ENCODE data around the gene PCGF3.

PCGF3 gene

GRCh38 chr4:726235-726787, 20.7 kb downstream of the PCGF3 start:
- Histone ChIP-seq H3K9ac (ENCODE audit: low read length) (no peak overlapping the region), H3K56ac (ENCODE audit: low read length) (no peak overlapping the region), H2BK15ac (replicated peaks; ENCODE audit: low read depth) (no peak overlapping the region), H3K27ac (ENCODE audit: low read depth, low read length) (no peak overlapping the region), H4K8ac (ENCODE audit: low read depth, low read length) (no peak overlapping the region), H4K5ac (ENCODE audit: low read length) (no peak overlapping the region), H3K4ac (ENCODE audit: low read depth, low read length) (no peak overlapping the region), H3K23ac (ENCODE audit: low read length) (no peak overlapping the region), H2BK120ac (ENCODE audit: low read depth, low read length) (no peak overlapping the region), H3K4me1 (ENCODE audit: control insufficient read depth, low read depth, low read length) (no peaks in the 10 kb centered on the region), H3K18ac (ENCODE audit: low read length) (no peak overlapping the region), H2AK5ac (ENCODE audit: low read length) (no peak overlapping the region), H3K79me1 (ENCODE audit: low read length) (peaks cover 29% of the 10 kb centered on the region), H3K79me2 (ENCODE audit: control insufficient read depth, insufficient read depth, low read length) (peaks cover 50% of the 10 kb centered on the region), H3K4me2 (ENCODE audit: low read length) (no peak overlapping the region), H2BK5ac (ENCODE audit: low read length) (no peak overlapping the region), H3K27me3 (ENCODE audit: insufficient read depth, low read length, poor library complexity) (no peaks in the 10 kb centered on the region), H3K4me3 (ENCODE audit: low read length) (no peak overlapping the region), H3K36me3 (ENCODE audit: control insufficient read depth, insufficient read depth, low read length) (peaks cover 3% of the 10 kb centered on the region)
- no CpG with 5 or more reads among the region's 16 CpGs for WGBS (ENCODE audit: extremely low coverage, insufficient coverage, low lambda C conversion rate)
- no peak for DNase-seq

DNA sequence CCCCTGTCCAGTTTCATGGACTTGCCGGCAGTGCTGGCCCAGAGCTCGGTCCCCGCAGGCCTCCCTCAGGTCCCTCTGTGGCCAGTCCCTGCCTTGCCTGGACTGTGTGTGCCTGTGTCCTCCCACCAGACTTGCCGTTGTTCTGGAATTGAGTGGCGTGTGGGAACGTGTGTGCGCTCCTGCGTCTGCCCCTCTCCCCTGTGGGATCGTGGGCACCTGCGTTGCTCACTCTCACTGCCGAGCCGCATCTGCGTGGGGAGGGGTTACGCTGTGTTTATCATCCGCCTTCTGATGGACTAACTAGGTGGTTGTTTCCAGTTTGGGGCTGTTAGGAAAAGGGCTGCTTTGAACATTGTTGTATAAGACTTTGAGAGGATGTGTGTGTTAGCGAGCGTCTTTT, 21.2 kb downstream of the PCGF3 start:
- H3K36me3 ChIP-seq (ENCODE audit: control insufficient read depth, insufficient read depth, low read length), result peaks cover 3% of the 10 kb centered on the region
- no peak overlapping the region for H4K8ac ChIP-seq (ENCODE audit: low read depth, low read length)
- no peaks in the 10 kb centered on the region for H3K4me1 ChIP-seq (ENCODE audit: control insufficient read depth, low read depth, low read length)
- DNase-seq, result no peak
- H3K79me1 ChIP-seq (ENCODE audit: low read length), result peaks cover 27% of the 10 kb centered on the region
- H3K9ac ChIP-seq (ENCODE audit: low read length), result no peak overlapping the region
- peaks cover 45% of the 10 kb centered on the region for H3K79me2 ChIP-seq (ENCODE audit: control insufficient read depth, insufficient read depth, low read length)
- no peak overlapping the region for H3K23ac ChIP-seq (ENCODE audit: low read length)
- no peak overlapping the region for H2BK15ac ChIP-seq (replicated peaks; ENCODE audit: low read depth)
- no peak overlapping the region for H3K4me3 ChIP-seq (ENCODE audit: low read length)
- no CpG with 5 or more reads among the region's 17 CpGs for WGBS (ENCODE audit: extremely low coverage, insufficient coverage, low lambda C conversion rate)
- no peaks in the 10 kb centered on the region for H3K27me3 ChIP-seq (ENCODE audit: insufficient read depth, low read length, poor library complexity)
- no peak overlapping the region for H3K4ac ChIP-seq (ENCODE audit: low read depth, low read length)
- no peak overlapping the region for H3K27ac ChIP-seq (ENCODE audit: low read depth, low read length)
- H2BK120ac ChIP-seq (ENCODE audit: low read depth, low read length), result no peak overlapping the region
- H2BK5ac ChIP-seq (ENCODE audit: low read length), result no peak overlapping the region
- no peak overlapping the region for H3K56ac ChIP-seq (ENCODE audit: low read length)
- H3K4me2 ChIP-seq (ENCODE audit: low read length), result no peak overlapping the region
- H3K18ac ChIP-seq (ENCODE audit: low read length), result no peak overlapping the region
- H4K5ac ChIP-seq (ENCODE audit: low read length), result no peak overlapping the region
- H2AK5ac ChIP-seq (ENCODE audit: low read length), result no peak overlapping the region

DNA sequence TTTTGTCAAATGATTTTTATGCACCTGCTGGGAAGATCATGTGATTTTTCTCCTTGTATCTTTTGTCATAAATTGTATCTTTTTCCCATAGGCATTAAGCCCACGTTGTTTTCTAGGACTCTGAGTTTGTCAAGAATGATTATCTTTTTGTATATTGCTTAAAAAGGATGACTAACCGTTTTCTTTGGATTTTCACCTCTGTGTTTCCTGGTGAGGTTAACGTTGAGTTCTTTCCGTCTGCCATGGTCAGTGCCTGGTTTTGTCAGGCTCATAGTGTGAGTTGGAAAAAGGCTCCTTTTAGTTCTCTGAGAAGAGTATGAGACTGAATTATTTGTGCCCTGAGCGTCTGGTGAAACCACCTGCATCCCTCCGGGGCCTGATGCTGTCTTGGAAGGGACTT, 21.9 kb downstream of the PCGF3 start:
- no peaks in the 10 kb centered on the region for H3K27me3 ChIP-seq (ENCODE audit: insufficient read depth, low read length, poor library complexity)
- H4K8ac ChIP-seq (ENCODE audit: low read depth, low read length), result no peak overlapping the region
- H3K23ac ChIP-seq (ENCODE audit: low read length), result no peak overlapping the region
- H4K5ac ChIP-seq (ENCODE audit: low read length), result no peak overlapping the region
- H3K79me1 ChIP-seq (ENCODE audit: low read length), result peaks cover 23% of the 10 kb centered on the region
- peaks cover 2% of the 10 kb centered on the region for H3K36me3 ChIP-seq (ENCODE audit: control insufficient read depth, insufficient read depth, low read length)
- H3K4me3 ChIP-seq (ENCODE audit: low read length), result no peak overlapping the region
- no peak overlapping the region for H3K56ac ChIP-seq (ENCODE audit: low read length)
- no peak overlapping the region for H3K4ac ChIP-seq (ENCODE audit: low read depth, low read length)
- no peak overlapping the region for H3K27ac ChIP-seq (ENCODE audit: low read depth, low read length)
- WGBS (ENCODE audit: extremely low coverage, insufficient coverage, low lambda C conversion rate), result no CpG with 5 or more reads among the region's 6 CpGs
- H3K4me2 ChIP-seq (ENCODE audit: low read length), result no peak overlapping the region
- no peak overlapping the region for H3K9ac ChIP-seq (ENCODE audit: low read length)
- H3K79me2 ChIP-seq (ENCODE audit: control insufficient read depth, insufficient read depth, low read length), result peaks cover 41% of the 10 kb centered on the region
- no peak overlapping the region for H2BK5ac ChIP-seq (ENCODE audit: low read length)
- no peak overlapping the region for H2BK120ac ChIP-seq (ENCODE audit: low read depth, low read length)
- no peak overlapping the region for H2AK5ac ChIP-seq (ENCODE audit: low read length)
- no peak overlapping the region for H3K18ac ChIP-seq (ENCODE audit: low read length)
- no peaks in the 10 kb centered on the region for H3K4me1 ChIP-seq (ENCODE audit: control insufficient read depth, low read depth, low read length)
- no peak overlapping the region for H2BK15ac ChIP-seq (replicated peaks; ENCODE audit: low read depth)
- DNase-seq, result no peak

DNA sequence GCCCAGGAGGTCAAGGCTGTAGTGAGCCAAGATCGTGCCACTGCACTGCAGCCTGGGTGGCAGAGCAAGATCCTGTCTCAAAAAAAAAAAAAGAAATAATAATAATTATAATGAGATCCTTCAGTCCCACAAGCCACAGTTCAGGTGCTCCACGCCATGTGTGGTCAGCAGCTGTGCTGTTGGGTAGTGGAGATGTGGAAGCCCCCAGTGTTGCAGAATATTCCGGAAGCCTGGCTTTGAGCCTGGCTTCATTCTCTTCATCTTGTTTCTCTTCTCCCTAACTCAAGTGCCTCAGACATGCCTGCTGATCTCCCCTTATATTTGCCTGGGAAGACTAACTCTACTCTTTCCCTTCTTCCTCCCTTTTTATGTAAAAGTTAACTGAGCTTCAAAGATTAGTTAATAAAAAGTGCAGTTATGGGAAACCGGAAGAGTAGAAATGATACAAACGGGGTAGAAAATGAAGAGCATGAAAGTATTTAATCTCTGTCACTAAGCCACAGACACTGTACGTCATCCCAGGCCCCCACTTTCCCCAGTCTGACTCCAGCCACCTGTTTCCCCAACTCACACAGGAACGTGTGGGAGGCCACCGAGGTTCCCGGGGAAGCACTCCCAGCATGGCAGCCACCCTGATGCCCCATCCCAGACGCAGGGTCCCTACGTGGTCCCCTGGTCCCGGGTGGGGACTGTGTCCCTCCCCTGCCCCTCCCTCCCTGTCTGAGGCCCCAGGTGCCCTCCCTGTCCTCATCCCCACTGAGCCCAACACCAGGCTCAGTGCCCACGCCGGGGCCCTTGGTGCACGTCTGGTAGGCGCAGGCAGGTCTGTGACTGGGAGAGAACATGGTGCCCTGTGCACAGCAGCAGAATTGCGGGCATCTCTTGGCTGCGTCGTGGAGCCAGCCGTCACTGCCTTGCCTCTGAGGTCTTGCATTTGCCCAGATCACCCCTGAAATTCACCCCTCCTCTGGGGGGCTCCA, 24.0 kb downstream of the PCGF3 start:
- H3K4me1 ChIP-seq (ENCODE audit: control insufficient read depth, low read depth, low read length), result no peaks in the 10 kb centered on the region
- no peak overlapping the region for H3K18ac ChIP-seq (ENCODE audit: low read length)
- no peak overlapping the region for H2BK5ac ChIP-seq (ENCODE audit: low read length)
- H3K79me1 ChIP-seq (ENCODE audit: low read length), result peaks cover 16% of the 10 kb centered on the region
- no peak overlapping the region for H3K27ac ChIP-seq (ENCODE audit: low read depth, low read length)
- no peak overlapping the region for H4K5ac ChIP-seq (ENCODE audit: low read length)
- no peak overlapping the region for H3K4me2 ChIP-seq (ENCODE audit: low read length)
- H3K56ac ChIP-seq (ENCODE audit: low read length), result no peak overlapping the region
- WGBS (ENCODE audit: extremely low coverage, insufficient coverage, low lambda C conversion rate), result no CpG with 5 or more reads among the region's 20 CpGs
- H2BK120ac ChIP-seq (ENCODE audit: low read depth, low read length), result no peak overlapping the region
- DNase-seq, result no peak
- no peak overlapping the region for H3K23ac ChIP-seq (ENCODE audit: low read length)
- H3K79me2 ChIP-seq (ENCODE audit: control insufficient read depth, insufficient read depth, low read length), result peaks cover 27% of the 10 kb centered on the region
- H3K4ac ChIP-seq (ENCODE audit: low read depth, low read length), result no peak overlapping the region
- H3K27me3 ChIP-seq (ENCODE audit: insufficient read depth, low read length, poor library complexity), result no peaks in the 10 kb centered on the region
- no peak overlapping the region for H4K8ac ChIP-seq (ENCODE audit: low read depth, low read length)
- H3K9ac ChIP-seq (ENCODE audit: low read length), result no peak overlapping the region
- no peak overlapping the region for H2AK5ac ChIP-seq (ENCODE audit: low read length)
- H2BK15ac ChIP-seq (replicated peaks; ENCODE audit: low read depth), result no peak overlapping the region
- no peak overlapping the region for H3K4me3 ChIP-seq (ENCODE audit: low read length)
- peaks cover 9% of the 10 kb centered on the region for H3K36me3 ChIP-seq (ENCODE audit: control insufficient read depth, insufficient read depth, low read length)

GRCh38 chr4:730511-730910, 24.9 kb downstream of the PCGF3 start:
- no peak overlapping the region for H4K8ac ChIP-seq (ENCODE audit: low read depth, low read length)
- H3K4ac ChIP-seq (ENCODE audit: low read depth, low read length), result no peak overlapping the region
- no peak for DNase-seq
- H3K9ac ChIP-seq (ENCODE audit: low read length), result no peak overlapping the region
- no peak overlapping the region for H3K4me2 ChIP-seq (ENCODE audit: low read length)
- H2BK5ac ChIP-seq (ENCODE audit: low read length), result no peak overlapping the region
- no peaks in the 10 kb centered on the region for H3K27me3 ChIP-seq (ENCODE audit: insufficient read depth, low read length, poor library complexity)
- H3K79me2 ChIP-seq (ENCODE audit: control insufficient read depth, insufficient read depth, low read length), result peaks cover 22% of the 10 kb centered on the region
- no peak overlapping the region for H4K5ac ChIP-seq (ENCODE audit: low read length)
- H3K36me3 ChIP-seq (ENCODE audit: control insufficient read depth, insufficient read depth, low read length), result peaks cover 13% of the 10 kb centered on the region
- no peak overlapping the region for H2AK5ac ChIP-seq (ENCODE audit: low read length)
- H2BK120ac ChIP-seq (ENCODE audit: low read depth, low read length), result no peak overlapping the region
- H3K27ac ChIP-seq (ENCODE audit: low read depth, low read length), result no peak overlapping the region
- no peak overlapping the region for H3K23ac ChIP-seq (ENCODE audit: low read length)
- H3K4me3 ChIP-seq (ENCODE audit: low read length), result no peak overlapping the region
- no peak overlapping the region for H2BK15ac ChIP-seq (replicated peaks; ENCODE audit: low read depth)
- H3K4me1 ChIP-seq (ENCODE audit: control insufficient read depth, low read depth, low read length), result no peaks in the 10 kb centered on the region
- no peak overlapping the region for H3K18ac ChIP-seq (ENCODE audit: low read length)
- H3K56ac ChIP-seq (ENCODE audit: low read length), result no peak overlapping the region
- H3K79me1 ChIP-seq (ENCODE audit: low read length), result peaks cover 11% of the 10 kb centered on the region
- WGBS (ENCODE audit: extremely low coverage, insufficient coverage, low lambda C conversion rate), result no CpG with 5 or more reads among the region's 27 CpGs
